HL-60/S4 treated with retinoic acid at 250 ng/mL for 4 days and 3 days (cell line): ENCODE results near the gene MS4A4E.
"Not testable (repeated sequence)": the region's sequence is repeated elsewhere in the genome, so short reads cannot be mapped to it uniquely, and the experiment has no call there.

Source experiments
- in situ Hi-C: fragments of 300-500 bp; cut with MboI; formaldehyde crosslinking; loops from 2 replicates; pipeline ENCODE4 v1.7.0; 2022; ENCODE audit warnings: low sequenced_read_pairs

The MS4A4E gene

DNA sequence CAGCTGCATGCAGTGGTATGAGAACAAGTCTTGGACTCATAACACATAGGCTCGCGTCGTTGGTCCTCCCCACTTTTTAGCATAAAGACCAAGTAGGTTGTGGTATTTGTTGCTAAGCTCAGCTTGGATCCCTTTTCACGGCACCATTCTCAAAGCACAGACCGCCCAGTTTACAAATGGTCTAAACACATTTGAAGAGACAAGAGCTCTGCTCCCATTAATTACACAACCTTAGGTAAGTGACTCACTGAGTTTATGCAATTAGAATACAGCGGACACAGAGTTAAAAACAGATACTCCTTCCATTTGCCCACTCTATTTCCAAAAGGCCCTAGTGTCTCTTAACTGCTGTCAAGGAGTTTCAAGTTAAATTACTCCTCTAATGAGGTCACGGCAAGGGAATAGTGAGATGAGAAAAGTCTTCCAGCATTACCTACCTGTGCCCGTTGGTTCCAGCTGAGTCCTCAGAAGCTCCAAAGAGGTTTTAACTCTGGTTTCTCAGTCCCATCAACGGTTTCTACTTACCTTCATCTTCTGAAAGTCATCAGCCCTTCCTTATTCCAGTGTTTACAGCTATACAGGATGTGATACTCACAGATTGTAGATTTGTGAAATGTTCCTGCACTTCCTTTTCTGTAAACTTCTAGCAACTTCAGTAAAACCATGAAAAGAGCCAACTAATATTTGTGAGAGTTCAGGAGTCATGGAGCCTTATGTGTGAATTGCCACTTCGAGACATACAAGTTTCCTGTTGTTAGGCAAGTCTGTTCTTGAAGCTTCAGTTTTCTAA, 60.2 kb downstream of the MS4A4E start, which contains the start of gene MS4A6A:
Gene MS4A6A, minus strand, starts transcription at position 543 of the 790 bp plus-strand sequence. CDS start 1,356 bp downstream, outside the sequence.
- in situ Hi-C loops: no loop called here

DNA sequence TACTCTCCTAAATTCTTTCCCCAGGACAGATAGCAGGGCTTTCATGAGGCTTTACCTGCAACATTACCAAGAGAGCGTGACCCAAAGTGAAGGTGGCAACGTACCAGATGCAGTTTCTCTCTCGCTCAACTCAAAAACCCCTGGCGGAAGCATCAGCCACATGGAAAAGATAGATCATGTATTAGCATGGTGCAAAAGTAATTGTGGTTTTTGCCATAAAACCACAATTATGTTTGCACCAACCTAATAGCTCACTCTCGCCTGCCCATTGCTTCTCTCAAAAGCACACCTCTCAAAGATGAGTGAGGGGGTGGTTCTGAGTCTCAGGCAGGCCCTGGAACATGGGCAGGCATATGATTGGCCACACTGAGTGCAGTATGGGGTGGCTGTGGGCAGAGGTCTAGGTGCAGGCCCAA, 67.1 kb downstream of the MS4A4E start:
- in situ Hi-C loops: no loop called here

DNA sequence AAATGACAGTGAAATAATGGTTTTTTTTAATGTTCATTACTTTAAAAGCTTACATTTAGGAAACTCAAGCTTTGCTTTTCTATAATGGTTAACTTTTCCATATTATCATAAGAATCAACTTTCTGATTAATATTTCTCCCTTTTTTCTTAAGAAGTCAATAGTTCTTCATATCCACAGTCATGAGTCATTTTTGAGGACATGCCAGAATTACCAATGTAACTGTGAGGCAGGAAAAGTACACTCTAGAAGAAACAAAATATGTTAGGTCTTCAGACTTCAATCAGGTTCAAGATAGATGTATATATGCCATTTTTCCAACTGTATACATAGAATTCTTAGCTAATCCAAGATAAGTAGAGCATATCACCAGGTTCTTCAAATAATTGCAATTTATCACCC, 70.9 kb downstream of the MS4A4E start:
- in situ Hi-C loops: no loop called here

DNA sequence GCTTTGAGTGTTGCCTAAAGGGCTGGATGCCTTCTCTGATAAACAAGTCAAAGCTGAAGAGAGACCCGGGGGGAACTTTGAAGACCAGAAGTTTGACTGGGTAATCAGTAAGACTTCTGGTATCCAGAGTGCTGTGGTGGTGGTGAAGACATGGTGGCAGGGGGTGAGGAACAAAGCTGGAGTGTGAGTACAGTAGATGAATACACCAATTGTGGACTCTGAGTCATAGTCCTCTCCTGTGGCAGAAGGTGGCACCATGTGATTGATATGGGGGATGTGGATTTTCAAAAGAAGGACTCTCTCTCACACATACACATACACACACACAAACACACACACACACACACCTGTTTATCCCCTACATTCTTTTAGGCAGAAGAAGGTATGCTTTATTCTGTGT, 72.4 kb downstream of the MS4A4E start:
- in situ Hi-C loops: no loop called here

DNA sequence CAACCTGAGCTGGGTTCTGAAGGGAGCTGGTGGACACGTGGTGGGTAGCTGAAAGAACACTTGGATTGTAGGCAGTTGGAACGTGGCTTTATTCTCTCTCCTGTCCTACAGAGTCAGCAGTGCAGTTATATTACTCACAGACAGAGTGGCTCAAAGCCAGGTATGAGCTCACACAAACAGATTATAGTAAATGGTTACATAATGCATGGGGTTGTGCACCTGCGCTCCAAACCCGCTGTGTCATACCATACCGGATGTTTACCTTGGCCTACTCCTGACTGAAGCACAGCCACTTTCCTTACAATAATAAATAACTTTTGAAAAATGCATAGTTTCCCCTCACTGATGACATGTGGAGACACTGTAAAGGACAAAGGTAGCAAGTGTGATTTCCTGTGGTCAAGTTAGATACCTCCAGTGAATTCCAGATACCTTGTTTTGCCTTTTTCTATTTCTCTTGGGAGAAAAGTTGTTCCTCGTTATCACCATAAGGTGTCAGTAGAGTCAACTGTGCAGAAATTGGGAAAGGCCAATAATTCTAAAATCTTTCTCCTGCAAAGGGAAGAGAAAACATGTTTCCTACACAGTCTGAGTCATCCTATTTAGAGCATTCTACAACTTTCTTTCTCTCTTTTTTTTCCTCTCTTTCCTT, 73.5 kb downstream of the MS4A4E start:
- in situ Hi-C loops: no loop called here

DNA sequence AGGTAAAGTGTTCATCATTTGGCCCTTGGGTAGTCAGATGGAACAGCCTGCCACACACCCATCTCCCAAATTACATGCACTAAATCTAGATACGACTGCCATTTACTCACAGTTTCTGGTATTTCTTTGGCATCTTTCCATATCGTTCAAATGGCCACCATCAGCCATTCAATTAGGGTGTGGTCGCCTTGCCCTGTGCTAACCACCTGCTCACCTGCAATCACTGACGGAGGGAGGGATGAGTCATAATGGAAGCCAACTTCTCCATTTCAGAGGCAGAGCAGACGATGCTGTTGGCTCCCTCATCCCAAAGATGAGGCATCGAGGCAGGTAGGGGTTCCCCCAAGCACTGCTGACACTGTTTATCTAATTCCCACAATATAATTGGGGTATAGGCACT, 74.6 kb downstream of the MS4A4E start:
- in situ Hi-C loops: no loop called here

DNA sequence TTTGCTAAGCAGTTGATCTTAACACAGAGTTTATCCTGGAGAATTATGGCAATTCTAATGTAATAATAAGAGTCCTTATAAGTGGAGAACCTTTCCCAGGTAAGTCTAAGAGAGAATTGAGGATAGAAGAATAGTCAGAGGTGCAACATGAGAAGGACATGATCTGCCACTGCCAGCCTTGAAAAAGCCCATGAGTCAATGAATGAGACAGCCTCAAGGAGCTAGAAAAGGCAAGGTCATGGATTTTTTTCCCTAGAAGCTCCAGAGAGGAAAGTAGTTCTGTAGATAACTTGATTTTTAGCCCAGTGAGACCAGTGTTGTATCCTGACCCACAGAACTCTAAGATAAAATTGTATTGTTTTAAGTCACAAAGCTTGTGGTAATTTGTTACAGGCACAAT, 77.0 kb downstream of the MS4A4E start:
- in situ Hi-C loops: no loop called here

DNA sequence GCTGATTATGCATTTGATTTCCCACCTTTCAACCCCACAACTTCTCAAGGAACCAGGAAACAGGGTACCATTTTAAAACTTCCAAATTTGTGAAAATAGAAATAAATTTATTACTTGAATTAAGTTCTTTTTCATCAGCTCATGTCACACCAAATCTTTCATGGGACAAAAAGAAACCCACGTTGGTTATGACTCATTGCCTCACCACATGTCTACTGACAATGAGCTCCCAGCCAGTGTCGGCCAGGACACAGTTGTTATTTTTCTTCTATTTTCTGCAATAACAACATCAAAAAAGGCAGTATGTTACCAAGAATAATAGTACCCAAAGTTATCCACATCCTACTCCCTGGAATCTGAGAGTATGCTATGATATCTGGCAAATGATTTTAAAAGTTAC, 77.4 kb downstream of the MS4A4E start:
- in situ Hi-C loops: no loop called here

DNA sequence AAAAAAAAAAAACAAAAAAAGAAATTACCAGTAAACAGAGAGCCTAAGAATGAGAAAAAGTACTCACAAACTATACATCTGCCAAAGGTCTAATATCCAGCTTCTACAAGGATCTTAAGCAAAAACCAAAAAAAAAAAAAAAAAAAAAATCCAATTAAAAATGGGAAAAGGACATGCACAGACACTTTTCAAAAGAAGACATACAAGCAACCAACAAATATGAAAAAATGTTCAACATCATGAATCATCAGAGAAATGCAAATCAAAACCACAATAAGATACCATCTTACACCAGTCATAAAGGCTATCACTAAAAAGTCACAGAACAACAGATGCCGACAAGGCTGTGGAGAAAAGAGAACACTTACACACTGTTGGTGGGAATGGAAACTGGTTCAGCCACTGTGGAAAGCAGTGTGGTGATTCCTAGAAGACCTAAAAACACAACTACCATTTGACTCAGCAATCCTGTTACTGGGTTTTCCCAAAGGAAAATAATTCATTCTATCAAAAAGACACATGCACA, 78.3 kb downstream of the MS4A4E start:
- in situ Hi-C loops: no loop called here

DNA sequence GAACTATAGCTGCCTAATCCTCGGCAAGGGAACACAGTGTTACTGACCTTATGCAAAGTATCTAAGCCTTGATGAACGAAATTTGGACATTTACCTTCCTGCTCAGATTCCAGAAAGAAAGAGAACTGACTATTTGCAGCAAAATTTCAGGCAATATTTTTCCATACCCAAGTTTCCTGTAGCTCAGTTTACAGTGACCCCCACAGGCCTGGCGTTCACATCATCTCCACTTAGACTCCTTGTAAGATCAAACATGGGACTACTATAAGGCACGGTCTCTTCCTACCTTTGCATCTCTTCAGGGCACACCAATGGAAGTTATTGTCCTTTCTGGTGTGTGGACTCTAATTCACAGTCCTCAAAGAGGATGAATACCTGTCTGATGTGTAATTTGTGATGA, 81.2 kb downstream of the MS4A4E start:
- in situ Hi-C loops: no loop called here

DNA sequence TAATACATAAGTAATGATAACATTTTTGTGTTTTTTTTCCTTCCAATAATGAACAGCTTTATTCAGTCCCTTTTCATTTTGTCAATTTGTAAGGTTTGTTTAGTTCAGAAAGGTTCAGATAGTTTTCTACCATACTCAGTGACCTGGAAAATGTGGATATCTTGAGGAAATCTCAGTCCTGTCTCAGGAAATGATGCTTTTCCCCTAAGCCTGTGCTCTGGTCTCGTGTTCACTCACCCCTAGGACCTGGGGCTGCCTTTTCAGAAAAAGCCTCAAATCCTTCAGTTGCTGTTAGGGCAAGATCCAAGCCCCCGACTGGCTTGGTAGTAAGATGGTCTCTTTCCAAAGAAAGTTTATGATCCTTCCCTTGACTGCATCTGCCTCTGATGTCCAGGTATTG, 81.8 kb downstream of the MS4A4E start:
- in situ Hi-C loops: no loop called here

DNA sequence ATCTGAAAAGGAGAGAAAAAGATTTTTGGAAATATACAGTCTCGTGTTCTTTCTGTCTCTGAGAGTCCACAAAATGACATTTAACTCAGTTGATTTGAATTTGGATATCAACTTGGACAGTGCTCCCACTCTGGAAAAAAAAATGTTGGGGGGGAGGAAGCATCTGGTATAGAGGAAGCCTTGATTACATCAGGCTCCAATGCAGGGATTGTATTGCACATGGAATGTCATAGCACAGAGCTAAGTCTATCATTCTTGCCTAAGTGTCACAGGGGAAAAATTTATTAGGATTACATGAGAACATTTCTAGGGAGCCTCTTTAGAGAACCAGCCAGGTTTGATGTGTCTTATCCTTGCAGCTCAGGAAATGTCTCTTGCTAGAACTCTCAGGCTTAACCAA, 83.1 kb downstream of the MS4A4E start:
- in situ Hi-C loops: no loop called here

DNA sequence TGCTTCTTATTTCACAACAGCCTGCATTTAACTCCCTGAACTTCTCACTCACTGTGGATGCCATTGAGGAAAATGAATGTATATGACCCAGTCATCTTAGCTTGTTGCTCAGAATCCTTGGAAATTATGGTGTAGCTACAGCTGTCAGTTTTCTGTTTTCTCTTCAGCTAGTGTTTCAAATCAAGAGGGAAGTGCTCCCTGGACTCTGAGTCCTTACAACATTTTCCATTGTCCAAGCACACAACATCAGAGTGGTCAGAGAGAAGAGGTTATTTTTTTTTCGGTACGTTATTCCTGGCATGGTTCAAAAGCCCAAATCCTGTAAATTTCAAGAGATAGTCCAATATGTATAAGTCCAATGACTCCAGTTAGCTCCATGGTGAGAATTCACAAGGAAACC, 83.7 kb downstream of the MS4A4E start:
- in situ Hi-C loops: no loop called here

DNA sequence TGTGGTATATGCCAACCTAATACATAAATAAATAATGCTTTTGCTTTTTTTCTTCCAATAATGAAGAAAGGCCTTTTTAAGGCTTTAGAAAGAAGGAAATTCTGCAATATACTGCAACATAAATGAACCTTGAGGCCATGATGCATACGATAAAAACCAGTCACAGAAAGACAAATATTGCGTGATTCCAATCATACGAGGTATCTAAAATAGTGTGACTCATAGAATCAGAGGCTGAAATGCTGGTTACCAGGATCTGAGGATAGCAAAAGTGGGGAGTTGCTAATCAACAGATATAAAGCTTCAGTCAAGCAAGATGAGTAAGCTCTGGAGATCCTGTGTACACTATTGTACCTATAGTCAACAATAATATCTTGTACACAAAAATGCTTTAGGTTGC, 84.3 kb downstream of the MS4A4E start:
- in situ Hi-C loops: no loop called here

DNA sequence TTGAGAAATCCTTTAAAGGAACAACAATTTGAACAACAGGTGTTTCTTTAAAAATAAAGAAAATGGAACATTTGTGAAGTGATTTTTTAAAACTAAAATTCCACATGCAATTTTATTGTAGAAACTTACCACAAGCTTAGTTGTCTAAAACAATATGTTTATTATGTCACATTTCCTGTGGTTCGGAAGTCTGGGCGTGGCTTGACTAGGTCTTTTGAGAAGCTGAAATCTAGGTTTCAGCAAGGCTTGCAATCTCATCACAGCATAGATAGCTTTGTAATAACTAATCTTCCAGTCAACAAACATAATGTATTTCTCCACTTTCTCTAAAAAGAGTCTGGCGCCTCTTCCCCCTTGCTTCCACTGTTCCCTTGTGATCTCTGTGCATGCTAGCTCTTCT, 87.0 kb downstream of the MS4A4E start:
- in situ Hi-C loops: no loop called here

DNA sequence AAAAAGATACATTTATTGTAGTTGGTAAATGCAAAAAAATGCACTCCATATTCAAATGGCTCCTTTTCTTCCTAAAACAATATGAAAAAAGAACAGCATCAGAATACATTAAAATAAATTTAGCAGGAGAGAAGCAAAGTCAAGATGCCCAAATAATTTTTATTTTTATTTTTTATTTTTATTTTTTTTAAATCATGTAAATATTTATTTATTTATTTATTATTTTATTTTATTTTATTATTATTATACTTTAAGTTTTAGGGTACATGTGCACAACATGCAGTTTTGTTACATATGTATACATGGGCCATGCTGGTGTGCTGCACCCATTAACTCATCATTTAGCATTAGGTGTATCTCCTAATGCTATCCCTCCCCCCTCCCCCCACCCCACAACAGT, 90.2 kb downstream of the MS4A4E start:
- in situ Hi-C loops: not testable (repeated sequence)

DNA sequence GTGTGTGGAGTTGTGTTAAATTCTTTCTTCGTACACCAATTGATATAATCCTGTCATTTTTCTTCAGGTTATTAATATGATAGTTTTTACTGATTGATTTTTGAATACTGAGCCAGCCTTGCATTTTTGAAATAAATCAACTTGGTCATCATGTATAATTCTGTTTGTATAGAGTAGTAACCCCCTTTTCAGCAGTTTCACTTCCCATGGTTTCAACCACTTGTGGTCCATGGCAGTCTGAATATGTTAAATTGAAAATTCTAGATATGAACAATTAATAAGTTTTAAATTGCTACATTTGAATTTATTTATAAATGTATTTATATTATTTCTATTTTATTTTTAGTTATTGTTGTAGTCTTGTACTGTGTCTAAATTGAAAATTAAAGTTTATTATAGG, 92.7 kb downstream of the MS4A4E start:
- in situ Hi-C loops: no loop called here
